H1 (cell line): ENCODE results near the gene UBE3A. TPM values are rescaled to one million over a fixed set of nuclear protein-coding genes. Genes with fewer than 3 reads are reported as not detected.

Experiments used
- CTCF ChIA-PET: fragments of 300-600 bp; sonication (Branson Sonifier 250); formaldehyde crosslinking; loops from one replicate; lab custom pipeline; 2021; ENCODE audit not compliant: partially characterized antibody; lab: Charles Lee
- POLR2A ChIA-PET: fragments of 300-600 bp; sonication (Branson Sonifier 250); formaldehyde crosslinking; loops from one replicate; lab custom pipeline; 2021; ENCODE audit warnings: inconsistent platforms; ENCODE audit not compliant: partially characterized antibody; lab: Charles Lee
- DNase-seq, 2 experiments: peaks; one replicate each; pipeline versions ENCODE4 v3.0.0 to v3.0.0-alpha.2; 2010 to 2022; ENCODE audit warnings: low spot score in 2 of 2, low read depth in 1 of 2, mixed read lengths in 1 of 2
- FAIRE-seq: peaks from 2 replicates; lab custom pipeline; 2011; peaks lifted over from hg19 to GRCh38; lab: Jason Lieb, UNC
- H2AFZ ChIP-seq: 2 replicates; pipeline ENCODE4 v1.8.1; 2012; ENCODE audit warnings: low read length, inconsistent platforms
- H2AK5ac ChIP-seq: 2 replicates; pipeline ENCODE4 v1.6.1; 2013; ENCODE audit warnings: low read depth, low read length
- H2BK120ac ChIP-seq: replicated peaks from 2 replicates; pipeline ENCODE3; 2013; ENCODE audit warnings: low read depth, low read length, inconsistent platforms
- H2BK12ac ChIP-seq: 2 replicates; pipeline ENCODE4 v1.6.1; 2013; ENCODE audit warnings: low read depth, low read length
- H2BK15ac ChIP-seq: 2 replicates; pipeline ENCODE4 v1.6.1; 2013; ENCODE audit warnings: low read length
- H2BK20ac ChIP-seq: 2 replicates; pipeline ENCODE4 v1.6.1; 2013; ENCODE audit warnings: low read length
- H2BK5ac ChIP-seq: 2 replicates; pipeline ENCODE4 v1.6.1; 2013; ENCODE audit warnings: low read depth, low read length
- H3K14ac ChIP-seq: 2 replicates; pipeline ENCODE4 v1.6.1; 2013; ENCODE audit warnings: inconsistent platforms; ENCODE audit not compliant: insufficient read length
- H3K18ac ChIP-seq: 2 replicates; pipeline ENCODE4 v1.6.1; 2013; ENCODE audit warnings: low read length; ENCODE audit errors: extremely low read depth
- H3K23ac ChIP-seq: 2 replicates; pipeline ENCODE4 v1.6.1; 2013; ENCODE audit warnings: inconsistent platforms; ENCODE audit not compliant: insufficient read length
- H3K23me2 ChIP-seq: 2 replicates; pipeline ENCODE4 v1.6.1; 2013; ENCODE audit warnings: low read depth, low read length
- H3K27ac ChIP-seq: 2 replicates; pipeline ENCODE4 v1.6.1; 2011; ENCODE audit warnings: low read depth, low read length, inconsistent platforms
- H3K27me3 ChIP-seq, 4 experiments: replicated peaks in 1 of 4; 1 replicate in 1 of 4; 2 replicates in 3 of 4; pipeline versions ENCODE4 v1.6.1 to v1.8.1; 2011 to 2013; ENCODE audit warnings: low read length in 3 of 4, mild to moderate bottlenecking in 3 of 4, inconsistent platforms in 2 of 4, mixed read lengths in 2 of 4, moderate library complexity in 1 of 4; ENCODE audit not compliant: control insufficient read depth in 3 of 4, insufficient read depth in 3 of 4; ENCODE audit errors: extremely low read depth in 1 of 4
- H3K36me3 ChIP-seq, 4 experiments: 2 replicates each; pipeline versions ENCODE4 v1.6.1 to v1.8.1; 2011 to 2013; ENCODE audit warnings: mild to moderate bottlenecking in 4 of 4, low read length in 3 of 4, moderate library complexity in 2 of 4, control low read depth in 1 of 4, inconsistent platforms in 1 of 4; ENCODE audit not compliant: insufficient read depth in 4 of 4, control insufficient read depth in 2 of 4
- H3K4ac ChIP-seq: replicated peaks from 2 replicates; pipeline ENCODE3; 2013; ENCODE audit warnings: low read length, low read depth, mixed read lengths, inconsistent platforms; ENCODE audit not compliant: insufficient read length
- H3K4me1 ChIP-seq, 4 experiments: replicated peaks in 1 of 4; 1 replicate in 1 of 4; 2 replicates in 3 of 4; pipeline versions ENCODE4 v1.6.1 to v1.8.1; 2011 to 2013; ENCODE audit warnings: low read length in 3 of 4, inconsistent platforms in 2 of 4, mixed read lengths in 1 of 4; ENCODE audit not compliant: insufficient read depth in 4 of 4, control insufficient read depth in 3 of 4
- H3K4me2 ChIP-seq, 2 experiments: 2 replicates each; pipeline versions ENCODE4 v1.6.1 to v1.8.1; 2011 to 2013; ENCODE audit warnings: low read depth in 2 of 2, low read length in 2 of 2, control low read depth in 1 of 2, inconsistent platforms in 1 of 2, mild to moderate bottlenecking in 1 of 2; ENCODE audit not compliant: insufficient read depth in 1 of 2
- H3K4me3 ChIP-seq, 4 experiments: fragments of 200-600, 300-600 bp in 1 of 4; sonication (generic), shearing (Covaris generic), sonication (Bioruptor Twin) in 1 of 4; 2 replicates each; pipeline versions ENCODE4 v1.5.1 to v1.8.1; 2011 to 2016; ENCODE audit warnings: low read length in 4 of 4, low read depth in 3 of 4, control low read depth in 2 of 4, inconsistent platforms in 2 of 4, mild to moderate bottlenecking in 2 of 4, mixed read lengths in 1 of 4, moderate library complexity in 1 of 4; ENCODE audit not compliant: insufficient read depth in 2 of 4; ENCODE audit errors: extremely low read depth in 1 of 4
- H3K56ac ChIP-seq: replicated peaks from 2 replicates; pipeline ENCODE3; 2013; ENCODE audit warnings: low read depth, mild to moderate bottlenecking, mixed read lengths, low read length, inconsistent platforms; ENCODE audit not compliant: insufficient read length
- H3K79me1 ChIP-seq: 2 replicates; pipeline ENCODE4 v1.6.1; 2013; ENCODE audit warnings: low read depth, low read length, control low read depth
- H3K79me2 ChIP-seq, 2 experiments: 2 replicates each; pipeline versions ENCODE4 v1.6.1 to v1.8.1; 2012 to 2013; ENCODE audit warnings: low read length in 2 of 2, mild to moderate bottlenecking in 2 of 2, inconsistent platforms in 1 of 2; ENCODE audit not compliant: insufficient read depth in 2 of 2, control insufficient read depth in 1 of 2
- H3K9ac ChIP-seq, 4 experiments: replicated peaks in 1 of 4; 1 replicate in 1 of 4; 2 replicates in 3 of 4; pipeline versions ENCODE4 v1.6.1 to v1.8.1; 2011 to 2013; ENCODE audit warnings: low read depth in 3 of 4, low read length in 3 of 4, control low read depth in 2 of 4, mild to moderate bottlenecking in 2 of 4, moderate library complexity in 2 of 4, inconsistent platforms in 1 of 4; ENCODE audit errors: extremely low read depth in 1 of 4
- H3K9me3 ChIP-seq, 2 experiments: 2 replicates each; pipeline versions ENCODE4 v1.6.1 to v1.8.1; 2012 to 2013; ENCODE audit warnings: mild to moderate bottlenecking in 2 of 2, moderate library complexity in 2 of 2, control low read depth in 1 of 2, inconsistent platforms in 1 of 2, low read depth in 1 of 2, low read length in 1 of 2, mixed read lengths in 1 of 2; ENCODE audit not compliant: insufficient read depth in 2 of 2
- H4K20me1 ChIP-seq, 2 experiments: replicated peaks in 1 of 2; 2 replicates each; pipeline versions ENCODE3 to v1.8.1; 2011 to 2013; ENCODE audit warnings: inconsistent platforms in 2 of 2, low read length in 2 of 2, mild to moderate bottlenecking in 1 of 2; ENCODE audit not compliant: insufficient read depth in 2 of 2, control insufficient read depth in 1 of 2
- H4K5ac ChIP-seq: 2 replicates; pipeline ENCODE4 v1.6.1; 2013; ENCODE audit warnings: low read length, low read depth, mixed read lengths, inconsistent platforms; ENCODE audit not compliant: insufficient read length
- H4K8ac ChIP-seq: 2 replicates; pipeline ENCODE4 v1.8.0; 2013; ENCODE audit warnings: mild to moderate bottlenecking, moderate library complexity, low read length, inconsistent platforms; ENCODE audit not compliant: insufficient read depth; ENCODE audit errors: extremely low read depth
- H4K91ac ChIP-seq: replicated peaks from 2 replicates; pipeline ENCODE3; 2013; ENCODE audit warnings: low read length, mixed read lengths, inconsistent platforms; ENCODE audit not compliant: insufficient read length
- BACH1 ChIP-seq: IDR thresholded peaks from 2 replicates; pipeline ENCODE4 v1.6.1; 2012; ENCODE audit warnings: low read length, improper control_type of control experiment
- BCL11A ChIP-seq, 2 experiments: IDR thresholded peaks; one replicate each; pipeline ENCODE4 v1.6.1; 2011; ENCODE audit warnings: low read depth in 2 of 2, low read length in 2 of 2, mild to moderate bottlenecking in 2 of 2
- CEBPB ChIP-seq: IDR thresholded peaks from 2 replicates; pipeline ENCODE4 v1.6.1; 2012; ENCODE audit warnings: low read depth, low read length
- HDAC2 ChIP-seq, 2 experiments: fragments of 300-600 bp in 1 of 2; sonication (generic) in 1 of 2; IDR thresholded peaks; 2 replicates each; pipeline ENCODE4 v1.6.1; 2011 to 2012; ENCODE audit warnings: low read depth in 2 of 2, low read length in 2 of 2, mild to moderate bottlenecking in 2 of 2, moderate library complexity in 2 of 2, borderline replicate concordance in 1 of 2, inconsistent platforms in 1 of 2
- JUN ChIP-seq: IDR thresholded peaks from 2 replicates; pipeline ENCODE4 v1.6.1; 2011; ENCODE audit warnings: low read depth, mild to moderate bottlenecking, improper control_type of control experiment, low read length
- MAFK ChIP-seq: IDR thresholded peaks from 2 replicates; pipeline ENCODE4 v1.6.1; 2012; ENCODE audit warnings: low read depth, mild to moderate bottlenecking, improper control_type of control experiment, low read length
- POU5F1 ChIP-seq: IDR thresholded peaks from 2 replicates; pipeline ENCODE4 v1.6.1; 2011; ENCODE audit warnings: low read depth, mild to moderate bottlenecking, low read length, moderate library complexity
- RBBP5 ChIP-seq: IDR thresholded peaks from 2 replicates; pipeline ENCODE4 v1.7.1; 2012; ENCODE audit warnings: low read depth, mild to moderate bottlenecking, inconsistent platforms, low read length, moderate library complexity, borderline replicate concordance
- SRF ChIP-seq: IDR thresholded peaks from 2 replicates; pipeline ENCODE4 v1.6.1; 2011; ENCODE audit warnings: mild to moderate bottlenecking, low read depth, low read length, moderate library complexity
- WGBS, 2 experiments: shearing (Covaris generic) in 1 of 2; methylation state at CpG; one replicate each; pipeline versions ENCODE4 v1.1.6 to v1.1.7; 2013 to 2015; ENCODE audit warnings: low lambda C conversion rate in 2 of 2, mixed read lengths in 2 of 2, inconsistent platforms in 1 of 2, low coverage in 1 of 2, missing lambda C conversion rate in 1 of 2; ENCODE audit not compliant: insufficient replicate concordance in 2 of 2, insufficient coverage in 1 of 2, insufficient read length in 1 of 2; ENCODE audit errors: extremely low coverage in 1 of 2, missing lambda C conversion rate in 1 of 2; 5-methylcytosine and 5-hydroxymethylcytosine counted together
- polyA plus RNA-seq, 7 experiments: library from polyadenylated mRNA; depleted of rRNA in 3 of 7; stranded (reverse) in 5 of 7; unstranded in 2 of 7; fragments of >200 nt in 5 of 7; fragments of 200-250 nt in 2 of 7; gene quantifications; 1 replicate in 5 of 7; 2 replicates in 1 of 7; 4 replicates in 1 of 7; pipeline versions ENCODE4 v1.2.1 to v1.2.3, GENCODE V29; 2011 to 2013; ENCODE audit warnings: missing spikeins in 2 of 7, mixed read lengths in 2 of 7
- total RNA-seq: library from RNA; stranded (reverse); fragmentation: NEBNext Ultra II Directional; extraction: Animal tissue kit (Norgen Biotek cat#: 25700); gene quantifications from 2 replicates; pipeline ENCODE4 v1.2.1, GENCODE V29; 2021
- TF ChIP-seq, protein P1 (sequence below), 3 experiments: IDR thresholded peaks; 1 replicate in 2 of 3; 2 replicates in 1 of 3; pipeline versions ENCODE4 v1.5.1 to v1.6.1; 2011; ENCODE audit warnings: low read length in 3 of 3, mild to moderate bottlenecking in 3 of 3, inconsistent platforms in 2 of 3, low read depth in 1 of 3, moderate library complexity in 1 of 3; ENCODE audit not compliant: insufficient read depth in 1 of 3; ENCODE audit errors: control extremely low read depth in 1 of 3

Gene UBE3A
- total and polyA plus RNA-seq, 2 of the 8 experiments (the other 6 are each of a cell fraction or from before 2014, with no cell fraction given) = 13.8 to 110 TPM

GRCh38 chr15:25474251-25474650, 35.4 kb upstream of the UBE3A start:
- H2BK15ac ChIP-seq = no peak overlapping the region
- POLR2A ChIA-PET = interaction anchor here (1.0 kb wide), 1 partner anchor 18 kb away, joined by 3 read pairs; no protein-coding TSS in a partner anchor
- H4K8ac ChIP-seq = no peak overlapping the region
- no peaks in the 10 kb centered on the region for H3K23me2 ChIP-seq
- H2BK5ac ChIP-seq = no peak overlapping the region
- H2AFZ ChIP-seq = no peak overlapping the region
- H3K18ac ChIP-seq = no peak overlapping the region
- no peak overlapping the region for H3K4me2 ChIP-seq
- CTCF ChIA-PET = interaction anchor here (0.8 to 1.2 kb wide), 3 partner anchors 22 to 236 kb away, joined by 3 read pairs; no protein-coding TSS in a partner anchor
- no peak overlapping the region for H3K23ac ChIP-seq
- WGBS, 2 experiments = 80% methylated on average over 4 of the region's 4 CpGs; no CpG with 5 or more reads in 1 of the 2 experiments
- no peak for FAIRE-seq
- no peak overlapping the region for H3K4ac ChIP-seq
- no peak overlapping the region for H2BK120ac ChIP-seq
- H2BK20ac ChIP-seq = no peak overlapping the region
- H3K79me1 ChIP-seq = no peaks in the 10 kb centered on the region
- H3K56ac ChIP-seq = no peak overlapping the region
- no peak overlapping the region for H4K5ac ChIP-seq
- H2BK12ac ChIP-seq = no peak overlapping the region
- no peak overlapping the region for H3K4me3 ChIP-seq
- H2AK5ac ChIP-seq = no peak overlapping the region
- H3K36me3 ChIP-seq = no peaks in the 10 kb centered on the region
- H3K79me2 ChIP-seq = no peaks in the 10 kb centered on the region
- no peak overlapping the region for H3K14ac ChIP-seq
- H3K4me1 ChIP-seq = no peaks in the 10 kb centered on the region
- no peak overlapping the region for H3K9ac ChIP-seq
- H3K9me3 ChIP-seq = no peaks in the 10 kb centered on the region
- H3K27me3 ChIP-seq = no peaks in the 10 kb centered on the region
- DNase-seq = no peak
- no peak overlapping the region for H4K91ac ChIP-seq
- H3K27ac ChIP-seq = no peak overlapping the region
- H4K20me1 ChIP-seq = no peaks in the 10 kb centered on the region
- no peak for TF ChIP-seq MAFK
- no peak for TF ChIP-seq JUN
- TF ChIP-seq, protein P1, sequence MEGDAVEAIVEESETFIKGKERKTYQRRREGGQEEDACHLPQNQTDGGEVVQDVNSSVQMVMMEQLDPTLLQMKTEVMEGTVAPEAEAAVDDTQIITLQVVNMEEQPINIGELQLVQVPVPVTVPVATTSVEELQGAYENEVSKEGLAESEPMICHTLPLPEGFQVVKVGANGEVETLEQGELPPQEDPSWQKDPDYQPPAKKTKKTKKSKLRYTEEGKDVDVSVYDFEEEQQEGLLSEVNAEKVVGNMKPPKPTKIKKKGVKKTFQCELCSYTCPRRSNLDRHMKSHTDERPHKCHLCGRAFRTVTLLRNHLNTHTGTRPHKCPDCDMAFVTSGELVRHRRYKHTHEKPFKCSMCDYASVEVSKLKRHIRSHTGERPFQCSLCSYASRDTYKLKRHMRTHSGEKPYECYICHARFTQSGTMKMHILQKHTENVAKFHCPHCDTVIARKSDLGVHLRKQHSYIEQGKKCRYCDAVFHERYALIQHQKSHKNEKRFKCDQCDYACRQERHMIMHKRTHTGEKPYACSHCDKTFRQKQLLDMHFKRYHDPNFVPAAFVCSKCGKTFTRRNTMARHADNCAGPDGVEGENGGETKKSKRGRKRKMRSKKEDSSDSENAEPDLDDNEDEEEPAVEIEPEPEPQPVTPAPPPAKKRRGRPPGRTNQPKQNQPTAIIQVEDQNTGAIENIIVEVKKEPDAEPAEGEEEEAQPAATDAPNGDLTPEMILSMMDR (IDR thresholded peaks at IDR 0.05; ENCODE audit: control extremely low read depth in 1 of 3, insufficient read depth in 1 of 3, low read depth in 1 of 3, low read length in 3 of 3) = no peak
- TF ChIP-seq POU5F1 = no peak
- TF ChIP-seq BCL11A (IDR thresholded peaks at IDR 0.05; ENCODE audit: low read depth in 2 of 2, low read length in 2 of 2) = no peak
- no peak for TF ChIP-seq HDAC2 (IDR thresholded peaks at IDR 0.05; ENCODE audit: borderline replicate concordance in 1 of 2, low read depth in 2 of 2, low read length in 2 of 2)
- no peak for TF ChIP-seq SRF
- TF ChIP-seq RBBP5 = no peak
- TF ChIP-seq CEBPB = no peak
- no peak for TF ChIP-seq BACH1
